GM19193 (cell line): ENCODE data around the gene RRAD.

Experiments used
- POLR2A ChIP-seq: IDR thresholded peaks from 4 replicates; pipeline ENCODE4 v1.6.1; 2011; ENCODE audit not compliant: insufficient read depth, insufficient read length; ENCODE audit errors: extremely low read depth

RRAD gene

DNA sequence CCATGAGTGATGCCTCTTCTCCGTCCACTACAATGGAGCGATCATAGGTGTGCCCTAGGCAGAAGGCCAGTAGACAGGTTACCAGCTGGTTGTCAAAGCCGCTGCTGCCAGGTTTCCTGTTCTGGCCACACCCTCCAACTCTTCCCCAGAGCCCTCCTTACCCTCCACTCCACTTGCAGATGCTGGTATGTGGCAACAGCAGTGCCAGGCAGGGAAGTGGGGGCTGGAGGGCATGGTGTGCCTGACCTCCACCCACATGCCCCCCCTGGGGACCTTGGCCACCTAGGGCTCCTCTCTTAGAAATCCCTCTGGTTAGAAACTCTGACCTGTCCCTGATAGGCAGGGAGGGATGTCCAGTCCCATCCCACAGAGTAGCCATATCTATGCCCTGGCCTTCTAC, 1.5 kb downstream of the RRAD start:
- no peak for TF ChIP-seq POLR2A

DNA sequence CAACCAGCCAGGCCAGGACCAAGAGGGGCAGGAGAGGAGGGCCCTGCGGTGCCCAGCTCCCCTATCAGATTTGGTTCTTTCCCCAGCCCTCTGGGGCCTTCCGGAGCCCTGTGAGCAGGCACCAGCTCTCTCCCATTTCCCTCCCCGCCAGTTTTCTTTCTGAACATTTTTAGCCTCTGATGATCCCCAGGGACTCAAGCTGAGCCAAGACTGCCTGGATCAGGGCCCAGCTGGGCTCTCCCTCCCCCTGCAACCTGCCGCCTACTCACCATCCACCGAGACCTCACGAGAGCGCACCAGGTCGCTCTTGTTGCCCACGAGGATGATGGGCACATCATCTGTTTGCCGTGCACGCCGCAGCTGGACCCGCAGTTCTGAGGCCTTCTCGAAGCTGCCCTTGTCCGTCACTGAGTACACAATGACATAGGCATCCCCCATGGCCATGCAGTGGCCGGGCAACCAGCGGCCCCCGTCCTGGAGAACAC, 2.0 kb downstream of the RRAD start:
- no peak for TF ChIP-seq POLR2A

DNA sequence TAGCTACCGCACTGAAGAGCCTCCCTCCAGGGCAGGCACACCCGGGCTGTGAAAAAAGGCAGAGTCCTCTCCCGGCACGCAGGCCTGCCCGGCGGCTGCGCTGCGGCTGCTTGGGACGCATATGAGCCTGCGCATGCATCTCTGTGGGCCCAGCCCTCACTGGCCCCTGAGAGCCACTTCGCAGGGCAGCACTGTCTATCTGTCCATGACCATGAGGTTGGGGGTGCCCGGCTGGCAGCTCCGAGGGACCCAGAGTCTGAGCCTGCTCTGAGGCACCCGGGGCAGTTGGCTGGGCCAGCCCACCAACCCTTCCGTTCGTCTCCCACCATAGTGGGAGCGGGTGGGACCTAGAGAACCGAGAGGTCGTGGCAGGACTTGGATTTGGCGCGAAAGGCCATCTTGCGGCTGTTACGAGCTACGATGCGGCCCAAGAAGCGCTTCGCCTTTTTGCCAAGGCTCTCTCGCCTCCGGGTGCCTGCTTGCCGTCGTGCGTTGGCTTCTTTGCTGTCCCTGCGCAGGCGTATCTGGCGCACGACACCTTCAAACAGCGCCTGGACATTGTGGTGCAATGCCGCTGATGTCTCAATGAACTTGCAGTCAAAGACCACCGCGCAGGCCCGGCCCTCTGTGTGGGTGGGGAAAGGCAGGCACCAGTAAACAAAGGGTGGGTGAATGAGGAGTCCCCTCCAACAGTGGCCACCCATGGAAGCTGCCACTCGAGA, 3.4 kb downstream of the RRAD start:
- TF ChIP-seq POLR2A: no peak

- no peak for TF ChIP-seq POLR2A
These were observed 4.2 kb downstream of the RRAD start for GRCh38 chr16:66920924-66921680.

DNA sequence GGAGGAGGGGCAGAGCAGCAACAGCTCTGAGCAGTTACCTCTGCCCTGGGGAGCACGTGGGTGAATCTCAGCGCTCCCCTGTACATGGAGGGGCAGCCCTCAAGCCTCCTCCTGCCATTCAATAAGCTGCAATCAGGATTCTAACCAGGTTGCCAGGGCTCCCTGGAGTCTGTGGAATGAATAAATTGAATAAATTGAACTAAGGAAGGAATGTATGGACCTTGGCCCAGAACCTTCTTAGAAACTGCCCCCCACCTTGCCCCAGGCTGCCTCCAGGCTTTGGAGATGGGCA, 5.1 kb downstream of the RRAD start:
- no peak for TF ChIP-seq POLR2A

GRCh38 chr16:66919569-66920298, 5.6 kb downstream of the RRAD start:
- no peak for TF ChIP-seq POLR2A

DNA sequence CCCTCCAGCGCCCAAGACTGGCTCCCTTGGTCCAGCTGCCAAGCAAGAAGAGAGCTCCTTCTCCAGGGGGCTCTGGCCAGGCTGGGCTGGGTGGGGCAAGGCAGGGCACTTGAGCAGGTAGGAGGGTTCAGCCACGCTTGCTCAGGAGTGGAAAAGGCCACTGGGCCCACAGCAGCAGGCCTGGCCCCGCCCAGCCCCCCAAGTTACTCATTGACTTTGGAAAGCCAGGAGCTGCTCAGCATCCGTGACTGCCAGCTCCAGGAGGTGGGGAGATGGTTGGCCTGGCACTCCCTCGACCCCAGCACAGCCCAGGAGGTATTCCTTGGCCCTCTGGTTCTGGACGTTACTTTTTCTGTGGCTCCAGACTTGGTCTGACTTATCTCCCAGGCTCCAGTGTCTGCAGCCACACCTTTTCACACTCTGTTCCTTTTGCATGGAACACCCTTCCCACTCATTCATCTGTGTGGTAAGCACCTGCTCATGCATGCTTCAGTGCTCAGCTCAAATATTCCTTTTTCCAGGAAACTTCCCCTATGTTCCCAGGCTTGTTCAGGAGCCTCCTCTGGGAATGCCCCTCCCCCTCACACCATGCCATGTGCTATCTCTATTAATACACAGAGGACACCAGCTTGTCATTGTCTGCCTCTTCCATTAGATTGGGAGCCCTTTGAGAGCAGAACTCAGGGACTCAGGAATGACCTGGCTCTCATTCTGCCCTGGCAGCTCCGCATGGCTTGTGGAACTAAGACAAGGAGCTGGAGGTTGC, 6.3 kb downstream of the RRAD start, which contains the start of gene CDH16:
Gene CDH16 (minus strand): TSS at position 83 of the 766 bp plus-strand sequence. CDS start 820 bp downstream, outside the sequence.
- TF ChIP-seq POLR2A: no peak

DNA sequence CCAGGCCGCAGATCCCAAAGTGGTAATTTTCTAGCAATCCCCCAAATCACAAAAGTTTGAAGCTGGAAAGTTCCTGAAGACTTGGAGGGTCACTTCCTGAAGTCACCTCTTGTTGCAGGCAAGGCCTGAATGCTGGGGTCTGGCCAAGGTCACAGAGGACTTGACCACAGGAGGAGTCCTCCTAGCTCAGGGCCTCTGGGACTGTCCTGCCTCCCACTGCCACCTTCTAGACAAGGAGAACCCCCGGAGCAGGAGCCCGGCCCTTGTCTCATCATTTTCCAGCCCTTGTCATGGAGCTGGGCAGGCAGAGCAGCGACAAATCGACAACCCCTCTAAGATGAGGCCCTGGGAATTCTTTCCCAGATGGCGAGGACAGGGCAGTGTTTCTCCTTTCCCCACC, 7.0 kb downstream of the RRAD start:
- no peak for TF ChIP-seq POLR2A

GRCh38 chr16:66917741-66918140, 7.6 kb downstream of the RRAD start:
- no peak for TF ChIP-seq POLR2A

DNA sequence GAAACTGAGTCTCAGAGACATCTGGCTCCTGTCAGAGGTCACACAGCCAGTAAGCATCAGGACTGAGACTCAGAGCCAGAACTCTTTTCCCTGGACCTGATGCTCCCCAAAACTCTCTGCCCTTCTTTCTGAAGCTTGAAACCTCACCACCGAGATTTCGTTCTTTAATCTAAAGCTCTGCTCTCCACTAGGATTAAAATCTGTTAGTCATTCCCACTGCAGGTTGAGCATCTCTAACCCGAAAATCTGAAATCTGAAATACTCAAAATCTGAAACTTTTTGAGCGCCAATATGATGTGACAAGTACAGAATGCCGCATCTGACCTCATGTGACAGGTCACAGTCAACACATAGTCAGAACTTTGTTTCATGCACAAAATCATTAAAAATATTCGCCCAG, 8.8 kb downstream of the RRAD start:
- TF ChIP-seq POLR2A: no peak

- no peak for TF ChIP-seq POLR2A
These were observed 10.3 kb downstream of the RRAD start for GRCh38 chr16:66915041-66915440.

GRCh38 chr16:66914541-66914940, 10.8 kb downstream of the RRAD start:
- no peak for TF ChIP-seq POLR2A

- TF ChIP-seq POLR2A: no peak
These were observed 11.6 kb downstream of the RRAD start for GRCh38 chr16:66913711-66914110.

- TF ChIP-seq POLR2A: no peak
These were observed 12.3 kb downstream of the RRAD start for GRCh38 chr16:66913081-66913480.

- TF ChIP-seq POLR2A: no peak
These were observed 13.5 kb downstream of the RRAD start for GRCh38 chr16:66911801-66912200.
